ENCODE results near the gene ITPK1.

The ITPK1 gene

DNA sequence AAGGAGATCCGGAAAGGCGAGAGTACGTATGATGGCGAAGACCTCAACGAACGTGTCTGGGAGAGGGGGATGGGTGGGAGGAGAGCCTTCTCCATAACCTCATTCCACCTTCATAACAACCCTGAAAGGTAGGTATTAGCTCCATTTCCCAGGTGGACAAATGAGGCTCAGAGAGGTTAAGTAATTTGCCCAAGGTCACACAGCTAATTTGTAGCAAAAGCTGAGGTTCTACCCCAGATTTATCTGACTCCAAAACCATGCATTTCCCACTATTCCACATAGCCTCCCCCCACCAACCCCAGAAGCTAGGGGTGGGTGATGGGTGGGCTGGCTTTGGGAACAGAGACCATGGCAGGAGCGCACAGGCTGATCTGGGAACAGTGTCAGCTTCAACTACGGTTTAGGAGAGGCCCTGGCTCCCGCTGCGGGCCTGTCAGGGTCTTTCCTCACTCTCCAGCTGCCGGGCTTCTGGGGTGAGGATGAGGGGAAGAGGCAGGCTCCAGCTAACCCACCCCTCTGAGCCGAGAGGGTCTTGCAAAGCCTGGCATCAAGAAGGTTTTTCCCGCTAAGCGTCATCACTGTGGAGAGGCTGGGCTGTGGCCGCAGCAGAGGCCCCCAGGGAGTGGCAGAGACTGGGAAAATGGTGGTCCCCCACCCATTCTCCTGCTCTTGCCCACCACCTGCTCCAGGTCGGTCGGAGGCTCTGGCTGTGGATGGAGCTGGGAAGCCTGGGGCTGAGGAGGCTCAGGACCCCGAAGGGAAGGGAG lies 183.9 kb downstream of the ITPK1 start:
- H3K9me3 Mint-ChIP-seq, result no peaks in the 10 kb centered on the region
- DNase-seq (ENCODE audit: low spot score), result no peak
- H3K36me3 Mint-ChIP-seq (ENCODE audit: low read depth), result no peaks in the 10 kb centered on the region
- H3K4me1 Mint-ChIP-seq (ENCODE audit: low read depth), result no peaks in the 10 kb centered on the region
- H3K27me3 Mint-ChIP-seq (ENCODE audit: low read depth), result no peaks in the 10 kb centered on the region
- no peak overlapping the region for H3K4me3 Mint-ChIP-seq
- H3K27ac Mint-ChIP-seq, result no peak overlapping the region

DNA sequence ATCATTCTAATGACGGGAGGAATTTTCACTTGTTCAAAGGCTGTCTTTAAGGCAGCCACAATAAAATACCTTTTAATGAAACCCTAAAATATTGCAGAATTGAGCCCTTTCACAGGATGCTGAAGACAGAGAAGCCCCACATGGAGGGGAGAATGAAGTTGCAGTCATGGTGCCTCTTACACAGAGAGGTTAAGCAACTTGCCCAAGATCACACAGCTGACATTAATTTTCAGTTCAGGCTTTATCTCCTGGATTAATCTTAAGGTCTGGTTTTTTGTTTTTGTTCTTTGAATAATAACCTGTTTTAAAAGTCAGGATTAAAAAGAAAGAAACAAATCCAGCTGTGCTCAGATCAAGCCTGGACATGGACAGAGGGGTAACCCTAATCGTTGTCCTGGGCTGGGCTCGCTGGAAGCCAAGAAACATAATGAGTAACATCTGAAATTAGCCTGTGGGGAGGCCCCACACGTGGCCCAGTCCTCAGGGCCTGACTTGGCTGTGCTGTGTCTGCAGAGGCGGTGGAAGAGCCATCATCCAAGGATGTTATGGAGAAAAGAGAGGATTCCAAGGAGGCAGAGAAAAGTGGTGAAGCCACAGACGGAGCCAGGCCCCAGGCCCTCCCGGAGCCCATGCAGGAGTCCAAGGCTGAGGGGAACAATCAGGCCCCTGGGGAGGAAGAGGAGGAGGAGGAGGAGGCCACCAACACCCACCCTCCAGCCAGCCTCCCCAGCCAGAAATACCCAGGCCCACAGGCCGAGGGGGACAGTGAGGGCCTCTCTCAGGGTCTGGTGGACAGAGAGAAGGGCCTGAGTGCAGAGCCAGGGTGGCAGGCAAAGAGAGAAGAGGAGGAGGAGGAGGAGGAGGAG lies 184.8 kb downstream of the ITPK1 start:
- no peaks in the 10 kb centered on the region for H3K36me3 Mint-ChIP-seq (ENCODE audit: low read depth)
- no peak overlapping the region for H3K27ac Mint-ChIP-seq
- no peaks in the 10 kb centered on the region for H3K27me3 Mint-ChIP-seq (ENCODE audit: low read depth)
- H3K4me3 Mint-ChIP-seq, result no peak overlapping the region
- DNase-seq (ENCODE audit: low spot score), result no peak
- no peaks in the 10 kb centered on the region for H3K4me1 Mint-ChIP-seq (ENCODE audit: low read depth)
- no peaks in the 10 kb centered on the region for H3K9me3 Mint-ChIP-seq

DNA sequence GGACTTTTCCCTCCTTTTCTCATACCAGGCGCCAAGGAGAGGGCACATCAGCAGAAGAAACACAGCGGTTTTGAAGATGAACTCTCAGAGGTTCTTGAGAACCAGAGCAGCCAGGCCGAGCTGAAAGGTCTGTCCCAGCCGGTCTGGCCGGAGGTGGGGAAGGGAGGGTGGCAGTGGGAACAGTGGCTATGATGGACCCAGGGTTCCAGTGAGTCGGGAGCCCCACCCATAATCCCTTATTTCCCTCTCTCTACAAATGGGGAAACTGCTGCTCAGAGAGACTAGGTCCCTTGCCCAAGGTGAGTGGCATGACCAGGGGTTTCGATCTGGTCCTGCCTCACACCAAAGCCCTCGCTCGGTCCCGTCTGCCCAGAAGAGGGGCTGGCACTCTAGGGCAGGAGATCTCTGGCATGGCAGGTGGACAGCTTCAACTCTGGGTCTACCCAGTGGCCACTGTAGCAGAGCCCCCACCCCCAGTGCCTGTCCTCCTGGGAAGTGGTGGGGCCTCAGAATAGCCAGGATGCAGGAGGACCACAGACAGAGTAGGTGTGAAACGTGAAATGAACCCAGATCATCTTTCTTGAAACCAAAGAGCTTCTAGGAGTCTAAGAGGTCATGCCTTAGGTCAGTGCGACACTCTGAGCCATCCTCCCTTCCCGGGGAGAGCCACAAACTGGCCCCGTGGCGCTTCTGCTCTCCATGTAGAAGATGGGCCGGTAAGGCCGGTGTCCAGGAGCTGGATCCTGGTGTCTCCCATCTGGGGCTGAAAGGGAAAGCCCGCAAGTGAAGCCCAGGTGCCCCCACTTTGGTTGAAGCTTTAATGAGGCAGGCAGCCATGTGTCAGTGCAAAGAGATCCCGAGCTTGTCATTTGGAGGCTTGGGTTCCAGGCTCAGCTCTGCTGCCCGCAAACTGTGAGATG lies 185.8 kb downstream of the ITPK1 start:
- DNase-seq (ENCODE audit: low spot score), result no peak
- H3K9me3 Mint-ChIP-seq, result no peaks in the 10 kb centered on the region
- no peaks in the 10 kb centered on the region for H3K4me1 Mint-ChIP-seq (ENCODE audit: low read depth)
- H3K36me3 Mint-ChIP-seq (ENCODE audit: low read depth), result no peaks in the 10 kb centered on the region
- H3K27me3 Mint-ChIP-seq (ENCODE audit: low read depth), result peaks cover under 1% of the 10 kb centered on the region
- no peak overlapping the region for H3K4me3 Mint-ChIP-seq
- H3K27ac Mint-ChIP-seq, result no peak overlapping the region

DNA sequence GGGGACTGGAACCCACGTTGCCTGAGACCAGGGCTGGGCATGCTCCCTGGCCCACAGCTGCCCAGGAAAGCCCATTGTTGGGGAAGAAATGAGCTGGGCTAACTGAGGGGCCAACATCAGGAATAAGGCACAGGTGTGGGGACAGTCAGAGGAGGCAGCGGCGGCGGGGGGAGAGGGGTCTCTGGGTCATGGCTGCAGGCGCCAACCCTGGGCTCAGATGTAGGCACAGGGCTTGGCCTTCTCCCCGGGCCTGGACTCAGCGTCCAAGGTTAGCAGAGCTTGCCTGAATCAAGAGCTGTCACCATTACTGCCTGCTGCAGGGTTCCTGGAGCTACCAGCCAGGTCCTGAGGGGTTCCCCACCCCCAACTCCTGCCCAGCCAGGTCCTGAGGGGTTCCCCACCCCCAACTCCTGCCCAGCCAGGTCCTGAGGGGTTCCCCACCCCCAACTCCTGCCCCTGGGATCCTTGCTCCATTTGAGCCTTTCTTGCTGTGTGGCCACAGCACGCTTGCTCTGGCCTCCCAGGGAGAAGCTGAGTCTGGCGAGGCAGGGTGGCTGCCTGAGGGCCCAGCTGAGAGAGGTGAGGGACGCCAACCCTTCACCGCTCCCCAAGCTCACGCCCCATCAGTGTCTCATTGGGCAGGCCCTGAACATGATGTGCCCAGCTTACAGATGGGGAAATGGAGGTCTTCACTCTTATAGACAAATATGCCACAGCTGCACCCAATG lies 186.6 kb downstream of the ITPK1 start:
- H3K36me3 Mint-ChIP-seq (ENCODE audit: low read depth), result no peaks in the 10 kb centered on the region
- no peak for DNase-seq (ENCODE audit: low spot score)
- no peak overlapping the region for H3K27ac Mint-ChIP-seq
- no peaks in the 10 kb centered on the region for H3K9me3 Mint-ChIP-seq
- peaks cover 3% of the 10 kb centered on the region for H3K27me3 Mint-ChIP-seq (ENCODE audit: low read depth)
- no peaks in the 10 kb centered on the region for H3K4me1 Mint-ChIP-seq (ENCODE audit: low read depth)
- H3K4me3 Mint-ChIP-seq, result no peak overlapping the region

DNA sequence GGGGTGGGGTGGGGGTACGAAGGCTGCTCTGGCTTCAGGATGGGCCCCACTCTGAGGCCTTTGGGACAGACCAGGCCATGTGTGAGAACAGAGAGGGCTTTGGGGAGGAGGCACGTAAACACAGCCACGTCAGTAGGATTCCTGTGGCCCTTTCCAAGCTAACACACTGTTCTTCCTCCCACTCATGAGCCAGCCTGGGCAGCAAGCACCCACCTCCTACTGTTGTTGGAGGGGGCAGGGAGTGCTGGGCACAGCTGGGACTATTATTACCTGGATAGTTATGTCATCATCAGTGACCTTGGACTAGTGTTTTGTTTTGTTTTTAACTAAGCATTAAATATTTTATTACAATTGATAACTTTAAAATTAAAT lies 187.5 kb downstream of the ITPK1 start:
- Mint-ChIP-seq H3K4me1 (ENCODE audit: low read depth) (no peaks in the 10 kb centered on the region), H3K27me3 (ENCODE audit: low read depth) (peaks cover 3% of the 10 kb centered on the region)

DNA sequence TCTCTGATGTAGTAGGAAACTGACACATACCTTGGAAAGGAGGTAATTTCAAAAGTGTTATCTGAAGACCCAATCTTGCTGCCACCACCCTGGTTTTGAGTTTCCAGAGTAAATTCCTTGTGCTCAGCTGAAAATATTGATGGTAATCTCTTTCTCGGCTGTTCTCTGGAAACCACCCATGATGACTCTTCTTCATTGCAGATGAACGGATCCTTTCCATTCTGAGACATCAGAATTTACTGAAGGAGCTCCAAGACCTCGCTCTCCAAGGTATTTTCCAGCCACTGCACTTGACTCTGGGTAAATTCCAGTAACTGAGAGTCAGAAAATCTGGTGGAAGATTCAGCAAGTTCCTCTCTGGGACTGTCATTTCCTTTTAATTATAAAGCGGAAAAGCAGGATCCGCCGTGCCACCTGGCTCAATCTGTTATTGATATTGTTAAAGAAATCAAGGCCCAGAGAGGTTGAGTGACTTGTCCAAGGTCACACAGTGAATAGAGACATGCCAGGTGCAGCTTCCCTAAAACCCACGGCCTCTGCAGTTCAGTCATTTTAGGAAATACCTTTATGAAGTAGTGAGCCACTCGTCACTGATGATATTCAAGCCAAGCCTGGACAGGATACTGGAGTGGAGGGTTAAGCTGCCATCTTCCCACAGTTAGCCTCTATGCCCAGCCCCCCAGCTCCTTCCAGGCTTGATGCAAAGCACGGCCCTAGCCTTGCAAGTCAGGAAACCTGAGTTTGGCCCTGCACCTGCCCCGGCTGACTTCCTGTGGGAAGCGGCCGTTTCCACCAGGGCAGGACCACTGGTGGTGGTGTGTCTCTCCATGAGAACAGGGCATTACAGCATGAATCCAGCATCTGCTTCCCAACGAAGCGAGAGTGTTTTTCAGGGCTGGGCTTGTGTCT lies 188.1 kb downstream of the ITPK1 start:
- H3K36me3 Mint-ChIP-seq (ENCODE audit: low read depth), result no peaks in the 10 kb centered on the region
- peaks cover 4% of the 10 kb centered on the region for H3K27me3 Mint-ChIP-seq (ENCODE audit: low read depth)
- H3K9me3 Mint-ChIP-seq, result no peaks in the 10 kb centered on the region
- H3K4me1 Mint-ChIP-seq (ENCODE audit: low read depth), result no peaks in the 10 kb centered on the region
- no peak for DNase-seq (ENCODE audit: low spot score)
- H3K4me3 Mint-ChIP-seq, result no peak overlapping the region
- H3K27ac Mint-ChIP-seq, result no peak overlapping the region

More for the DNA sequence above, 187.5 kb downstream of the ITPK1 start:
- no peaks in the 10 kb centered on the region for H3K9me3 Mint-ChIP-seq
- no peaks in the 10 kb centered on the region for H3K36me3 Mint-ChIP-seq (ENCODE audit: low read depth)
- no peak overlapping the region for H3K27ac Mint-ChIP-seq
- DNase-seq (ENCODE audit: low spot score), result no peak
- no peak overlapping the region for H3K4me3 Mint-ChIP-seq

DNA sequence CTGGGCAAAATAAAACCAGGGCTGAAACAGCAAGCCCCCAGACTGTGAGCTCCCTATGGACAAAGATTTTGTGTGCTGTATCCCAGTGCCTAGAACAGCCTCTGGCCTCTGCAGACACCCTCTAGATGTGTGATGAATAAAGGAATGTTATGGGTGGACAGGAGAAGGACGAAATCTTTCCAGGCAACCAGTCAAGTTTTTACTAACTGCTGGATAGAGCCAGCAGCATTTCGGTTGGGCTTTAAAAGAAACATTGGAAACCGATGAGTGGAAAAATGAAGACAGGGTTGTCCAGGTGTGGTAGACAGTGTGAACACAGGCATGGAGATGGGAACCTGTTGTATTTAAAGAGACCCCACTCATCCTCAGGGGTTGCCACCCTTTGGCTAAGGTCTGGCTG lies 188.8 kb downstream of the ITPK1 start:
- Mint-ChIP-seq H3K4me1 (ENCODE audit: low read depth) (no peaks in the 10 kb centered on the region), H3K36me3 (ENCODE audit: low read depth) (no peaks in the 10 kb centered on the region), H3K9me3 (no peaks in the 10 kb centered on the region), H3K27ac (no peak overlapping the region), H3K4me3 (no peak overlapping the region), H3K27me3 (ENCODE audit: low read depth) (peaks cover 10% of the 10 kb centered on the region)
- DNase-seq (ENCODE audit: low spot score), result no peak

DNA sequence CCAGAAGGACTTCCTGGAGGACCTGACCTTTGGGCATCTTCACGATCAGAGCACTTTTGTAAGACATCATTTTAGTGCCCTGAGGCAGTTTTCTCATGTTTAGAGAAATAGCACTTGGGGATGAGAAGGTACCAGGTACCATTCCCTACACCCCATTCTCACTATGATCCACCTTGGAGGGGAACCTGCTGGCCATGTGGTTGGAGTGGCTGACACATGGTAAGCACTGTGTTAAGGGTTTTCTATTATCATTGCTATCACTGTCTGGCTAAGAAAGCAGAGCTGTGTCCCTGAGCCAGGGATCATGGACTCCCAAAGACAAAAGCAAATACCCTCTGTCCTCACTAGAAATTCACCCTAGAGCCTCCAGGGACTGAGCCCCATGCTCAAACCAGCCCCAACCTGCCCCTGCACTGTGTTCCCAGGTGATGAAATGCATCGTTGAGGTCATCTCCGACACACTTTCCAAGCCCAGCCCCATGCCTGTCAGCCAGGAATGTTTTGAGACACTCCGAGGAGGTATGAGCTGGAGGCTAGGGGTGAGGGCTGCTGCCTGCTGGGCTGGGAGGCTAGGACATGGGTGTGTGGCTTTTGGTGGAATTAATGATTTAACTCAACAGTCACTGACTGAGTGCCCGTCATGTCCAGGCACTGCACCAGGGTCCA lies 189.4 kb downstream of the ITPK1 start:
- H3K27me3 Mint-ChIP-seq (ENCODE audit: low read depth), result peaks cover 14% of the 10 kb centered on the region
- no peak overlapping the region for H3K27ac Mint-ChIP-seq
- no peaks in the 10 kb centered on the region for H3K9me3 Mint-ChIP-seq
- H3K4me3 Mint-ChIP-seq, result no peak overlapping the region
- DNase-seq (ENCODE audit: low spot score), result no peak
- no peaks in the 10 kb centered on the region for H3K4me1 Mint-ChIP-seq (ENCODE audit: low read depth)
- no peaks in the 10 kb centered on the region for H3K36me3 Mint-ChIP-seq (ENCODE audit: low read depth)

DNA sequence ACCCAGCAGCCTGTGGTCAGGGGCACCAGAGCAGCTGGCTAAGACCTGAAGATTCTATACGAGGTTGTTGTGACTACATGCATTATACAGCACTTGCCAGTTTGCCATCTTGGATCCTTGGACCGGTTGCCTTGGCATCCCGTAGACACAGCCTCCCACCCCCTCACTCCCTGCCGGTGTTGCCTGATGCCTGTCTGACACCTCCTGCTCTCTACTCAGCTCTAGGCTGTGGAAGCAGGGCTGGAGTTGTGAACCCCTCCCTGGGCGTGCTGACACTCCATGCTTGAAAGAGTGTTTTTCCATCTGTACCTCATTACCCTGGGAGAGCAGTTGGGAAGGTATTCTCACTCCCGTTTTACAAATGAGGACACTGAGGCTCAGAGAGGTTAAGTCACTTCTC lies 190.3 kb downstream of the ITPK1 start:
- Mint-ChIP-seq H3K27me3 (ENCODE audit: low read depth) (peaks cover 16% of the 10 kb centered on the region), H3K4me1 (ENCODE audit: low read depth) (no peaks in the 10 kb centered on the region), H3K9me3 (no peaks in the 10 kb centered on the region), H3K36me3 (ENCODE audit: low read depth) (no peaks in the 10 kb centered on the region), H3K4me3 (no peak overlapping the region), H3K27ac (no peak overlapping the region)
- DNase-seq (ENCODE audit: low spot score), result no peak

DNA sequence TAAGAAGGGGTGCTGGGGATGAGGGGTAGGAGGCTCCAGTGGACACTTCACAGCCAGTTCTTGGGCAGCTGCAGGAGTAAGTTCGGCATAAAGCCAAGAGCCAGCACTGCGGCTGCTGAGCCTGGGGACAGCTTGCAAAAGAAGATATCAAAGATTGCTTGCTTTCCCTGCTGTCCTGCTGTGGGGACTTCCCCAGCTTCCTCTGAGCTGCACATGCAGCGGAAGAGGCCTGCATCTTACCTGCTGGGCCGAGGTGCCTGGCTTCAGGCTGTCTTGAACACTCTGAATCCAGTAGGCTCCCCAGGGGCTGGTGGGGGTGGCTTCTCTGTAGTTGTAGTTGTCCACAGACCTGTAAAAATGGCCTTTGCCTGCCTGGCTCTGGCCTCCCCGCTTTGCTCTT lies 191.5 kb downstream of the ITPK1 start:
- Mint-ChIP-seq H3K36me3 (ENCODE audit: low read depth) (no peaks in the 10 kb centered on the region), H3K9me3 (no peaks in the 10 kb centered on the region), H3K4me1 (ENCODE audit: low read depth) (no peaks in the 10 kb centered on the region), H3K4me3 (no peak overlapping the region), H3K27me3 (ENCODE audit: low read depth) (peaks cover 16% of the 10 kb centered on the region), H3K27ac (no peak overlapping the region)
- no peak for DNase-seq (ENCODE audit: low spot score)

DNA sequence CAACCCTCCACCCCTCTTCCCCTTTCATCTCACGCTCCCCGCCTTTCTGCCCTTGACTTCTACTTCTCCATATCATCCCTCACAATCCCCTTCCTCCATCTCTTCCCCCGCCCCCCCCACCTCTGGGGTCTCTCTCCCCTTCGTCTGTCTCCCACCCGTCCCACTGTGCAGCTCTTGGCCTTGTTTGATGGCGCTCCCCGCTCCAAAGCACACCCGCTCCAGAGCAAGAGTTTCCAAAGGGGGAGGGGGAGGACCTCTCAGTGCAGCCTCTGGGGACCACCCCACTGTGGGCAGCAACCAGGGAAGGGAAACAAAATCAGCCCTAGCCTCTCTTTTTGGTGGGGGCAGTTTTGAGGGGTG lies 192.0 kb downstream of the ITPK1 start:
- no peak overlapping the region for H3K27ac Mint-ChIP-seq
- no peaks in the 10 kb centered on the region for H3K36me3 Mint-ChIP-seq (ENCODE audit: low read depth)
- H3K27me3 Mint-ChIP-seq (ENCODE audit: low read depth), result peaks cover 16% of the 10 kb centered on the region
- H3K4me1 Mint-ChIP-seq (ENCODE audit: low read depth), result no peaks in the 10 kb centered on the region
- H3K9me3 Mint-ChIP-seq, result no peaks in the 10 kb centered on the region
- H3K4me3 Mint-ChIP-seq, result no peak overlapping the region
- DNase-seq (ENCODE audit: low spot score), result no peak
